Measurements from ENCODE around the gene C1orf87. TPM values are rescaled to one million over a fixed set of nuclear protein-coding genes. Genes with fewer than 3 reads are reported as not detected.

Gene C1orf87
- total RNA-seq, 1 experiment from 2014 or later: not detected

DNA sequence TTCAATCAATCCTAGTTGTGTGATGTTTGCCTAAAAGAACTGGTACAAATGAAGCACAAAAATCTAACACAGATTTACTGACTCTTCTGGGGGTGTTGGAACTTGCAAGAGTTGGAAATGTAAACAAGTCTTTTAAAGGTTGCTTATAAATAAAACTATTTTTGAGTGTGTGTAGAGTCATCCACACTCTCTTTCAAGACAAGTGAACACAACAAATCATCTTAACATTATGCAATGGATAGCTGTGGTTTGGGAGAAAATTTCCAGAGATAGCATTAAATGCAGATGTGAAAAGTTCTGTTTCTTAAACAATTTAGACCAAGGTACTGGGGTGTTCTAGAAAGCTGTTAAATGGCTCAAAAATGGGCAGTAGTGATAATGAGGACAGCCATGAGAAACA, 28.7 kb downstream of the C1orf87 start:
- Histone ChIP-seq H3K27ac (ENCODE audit: low read depth, low read length, poor library complexity, severe bottlenecking) (no peak overlapping the region), H3K4me3 (ENCODE audit: low read depth, low read length, poor library complexity, severe bottlenecking) (no peak overlapping the region), H3K9me3 (ENCODE audit: low read depth, low read length, poor library complexity, severe bottlenecking) (peaks cover 9% of the 10 kb centered on the region), H3K27me3 (replicated peaks; ENCODE audit: insufficient read depth, low read depth, low read length, poor library complexity) (no peaks in the 10 kb centered on the region), H3K36me3 (ENCODE audit: insufficient read depth, low read length, poor library complexity, severe bottlenecking) (no peaks in the 10 kb centered on the region), H3K4me1 (ENCODE audit: insufficient read depth, low read length, poor library complexity, severe bottlenecking) (no peaks in the 10 kb centered on the region)
- no peak for DNase-seq (ENCODE audit: low spot score)
- BruUV-seq (replicated peaks): no TSS peak
- POLR2A ChIA-PET (ENCODE audit: low non-redundant PET): interaction anchor here (0.6 kb wide), 1 partner anchor 1666 kb away, joined by 4 read pairs; no protein-coding TSS in a partner anchor
- CTCF ChIA-PET: no interaction called here
- no peak for TF ChIP-seq EZH2 (IDR thresholded peaks at IDR 0.05; ENCODE audit: borderline replicate concordance, low read depth, low read length, poor library complexity, severe bottlenecking)
- TF ChIP-seq, protein P1, sequence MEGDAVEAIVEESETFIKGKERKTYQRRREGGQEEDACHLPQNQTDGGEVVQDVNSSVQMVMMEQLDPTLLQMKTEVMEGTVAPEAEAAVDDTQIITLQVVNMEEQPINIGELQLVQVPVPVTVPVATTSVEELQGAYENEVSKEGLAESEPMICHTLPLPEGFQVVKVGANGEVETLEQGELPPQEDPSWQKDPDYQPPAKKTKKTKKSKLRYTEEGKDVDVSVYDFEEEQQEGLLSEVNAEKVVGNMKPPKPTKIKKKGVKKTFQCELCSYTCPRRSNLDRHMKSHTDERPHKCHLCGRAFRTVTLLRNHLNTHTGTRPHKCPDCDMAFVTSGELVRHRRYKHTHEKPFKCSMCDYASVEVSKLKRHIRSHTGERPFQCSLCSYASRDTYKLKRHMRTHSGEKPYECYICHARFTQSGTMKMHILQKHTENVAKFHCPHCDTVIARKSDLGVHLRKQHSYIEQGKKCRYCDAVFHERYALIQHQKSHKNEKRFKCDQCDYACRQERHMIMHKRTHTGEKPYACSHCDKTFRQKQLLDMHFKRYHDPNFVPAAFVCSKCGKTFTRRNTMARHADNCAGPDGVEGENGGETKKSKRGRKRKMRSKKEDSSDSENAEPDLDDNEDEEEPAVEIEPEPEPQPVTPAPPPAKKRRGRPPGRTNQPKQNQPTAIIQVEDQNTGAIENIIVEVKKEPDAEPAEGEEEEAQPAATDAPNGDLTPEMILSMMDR (conservative IDR thresholded peaks at IDR 0.05; ENCODE audit: low read depth, low read length): no peak
- intact Hi-C loops (cut with micrococcal nuclease; ENCODE audit: unreplicated experiment): no loop called here

DNA sequence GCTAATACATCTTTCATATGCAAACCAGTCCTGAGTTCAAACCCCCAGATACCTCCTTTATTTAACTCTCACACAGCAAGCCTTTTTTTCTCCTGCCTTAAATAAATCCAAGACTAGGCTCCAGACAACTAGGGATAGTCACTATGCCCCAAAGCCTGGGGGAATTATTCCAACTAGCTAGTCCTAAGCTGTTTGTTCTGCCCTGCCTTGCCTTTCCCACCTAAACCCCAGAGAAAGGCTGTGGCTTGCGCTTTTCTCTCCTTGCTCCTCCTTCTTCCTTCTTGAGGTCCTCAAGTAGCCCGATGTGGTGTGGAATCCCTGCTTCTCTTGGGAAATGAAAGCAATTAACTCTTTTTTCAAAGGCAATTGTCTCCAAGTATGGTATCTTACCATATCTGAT, 31.8 kb downstream of the C1orf87 start:
- no peak for TF ChIP-seq EZH2 (IDR thresholded peaks at IDR 0.05; ENCODE audit: borderline replicate concordance, low read depth, low read length, poor library complexity, severe bottlenecking)
- TF ChIP-seq, protein P1 (conservative IDR thresholded peaks at IDR 0.05; ENCODE audit: low read depth, low read length): no peak
- DNase-seq (ENCODE audit: low spot score): no peak
- ChIA-PET CTCF (no interaction called here), POLR2A (ENCODE audit: low non-redundant PET) (no interaction called here)
- intact Hi-C loops (cut with micrococcal nuclease; ENCODE audit: unreplicated experiment): no loop called here
- Histone ChIP-seq H3K27ac (ENCODE audit: low read depth, low read length, poor library complexity, severe bottlenecking) (no peak overlapping the region), H3K27me3 (replicated peaks; ENCODE audit: insufficient read depth, low read depth, low read length, poor library complexity) (no peaks in the 10 kb centered on the region), H3K4me3 (ENCODE audit: low read depth, low read length, poor library complexity, severe bottlenecking) (no peak overlapping the region), H3K9me3 (ENCODE audit: low read depth, low read length, poor library complexity, severe bottlenecking) (no peaks in the 10 kb centered on the region), H3K36me3 (ENCODE audit: insufficient read depth, low read length, poor library complexity, severe bottlenecking) (no peaks in the 10 kb centered on the region), H3K4me1 (ENCODE audit: insufficient read depth, low read length, poor library complexity, severe bottlenecking) (no peaks in the 10 kb centered on the region)
- BruUV-seq (replicated peaks): no TSS peak

DNA sequence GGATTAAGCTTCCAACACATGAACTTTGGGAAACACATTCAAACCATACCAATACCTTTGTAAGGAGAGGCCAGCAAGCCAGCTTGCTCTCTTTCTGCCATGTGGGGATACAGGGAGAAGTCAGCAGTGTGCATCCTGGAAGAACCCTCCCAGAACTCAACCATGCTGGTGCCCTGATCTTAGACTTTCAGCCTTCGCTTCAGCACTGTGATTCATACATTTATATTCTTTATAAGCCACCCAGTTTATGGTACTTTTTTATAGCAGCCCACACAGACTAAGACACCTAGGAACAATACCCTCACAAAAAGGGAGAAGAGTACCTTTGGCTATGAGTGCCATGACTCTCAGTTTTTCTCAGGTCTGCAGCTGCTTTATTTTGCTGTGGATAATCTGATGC, 35.9 kb downstream of the C1orf87 start:
- H3K9me3 ChIP-seq (ENCODE audit: low read depth, low read length, poor library complexity, severe bottlenecking): no peaks in the 10 kb centered on the region
- BruUV-seq (replicated peaks): no TSS peak
- H3K27ac ChIP-seq (ENCODE audit: low read depth, low read length, poor library complexity, severe bottlenecking): no peak overlapping the region
- H3K27me3 ChIP-seq (replicated peaks; ENCODE audit: insufficient read depth, low read depth, low read length, poor library complexity): no peaks in the 10 kb centered on the region
- H3K4me3 ChIP-seq (ENCODE audit: low read depth, low read length, poor library complexity, severe bottlenecking): no peak overlapping the region
- intact Hi-C loops (cut with micrococcal nuclease; ENCODE audit: unreplicated experiment): no loop called here
- DNase-seq (ENCODE audit: low spot score): no peak
- ChIA-PET POLR2A (ENCODE audit: low non-redundant PET) (no interaction called here), CTCF (no interaction called here)
- H3K4me1 ChIP-seq (ENCODE audit: insufficient read depth, low read length, poor library complexity, severe bottlenecking): no peaks in the 10 kb centered on the region
- no peaks in the 10 kb centered on the region for H3K36me3 ChIP-seq (ENCODE audit: insufficient read depth, low read length, poor library complexity, severe bottlenecking)
- no peak for TF ChIP-seq EZH2 (IDR thresholded peaks at IDR 0.05; ENCODE audit: borderline replicate concordance, low read depth, low read length, poor library complexity, severe bottlenecking)
- TF ChIP-seq, protein P1 (conservative IDR thresholded peaks at IDR 0.05; ENCODE audit: low read depth, low read length): no peak
